GM18861 (cell line): Measurements from ENCODE around the gene UQCRC1.
"Not testable (repeated sequence)": the region's sequence is repeated elsewhere in the genome, so short reads cannot be mapped to it uniquely, and the experiment has no call there.

Source experiments
- ATAC-seq: cut with Tn5 transposase; IDR thresholded peaks from one replicate; pipeline ENCODE4 v1.9.1; 2021; ENCODE audit not compliant: unreplicated experiment

UQCRC1 gene

DNA sequence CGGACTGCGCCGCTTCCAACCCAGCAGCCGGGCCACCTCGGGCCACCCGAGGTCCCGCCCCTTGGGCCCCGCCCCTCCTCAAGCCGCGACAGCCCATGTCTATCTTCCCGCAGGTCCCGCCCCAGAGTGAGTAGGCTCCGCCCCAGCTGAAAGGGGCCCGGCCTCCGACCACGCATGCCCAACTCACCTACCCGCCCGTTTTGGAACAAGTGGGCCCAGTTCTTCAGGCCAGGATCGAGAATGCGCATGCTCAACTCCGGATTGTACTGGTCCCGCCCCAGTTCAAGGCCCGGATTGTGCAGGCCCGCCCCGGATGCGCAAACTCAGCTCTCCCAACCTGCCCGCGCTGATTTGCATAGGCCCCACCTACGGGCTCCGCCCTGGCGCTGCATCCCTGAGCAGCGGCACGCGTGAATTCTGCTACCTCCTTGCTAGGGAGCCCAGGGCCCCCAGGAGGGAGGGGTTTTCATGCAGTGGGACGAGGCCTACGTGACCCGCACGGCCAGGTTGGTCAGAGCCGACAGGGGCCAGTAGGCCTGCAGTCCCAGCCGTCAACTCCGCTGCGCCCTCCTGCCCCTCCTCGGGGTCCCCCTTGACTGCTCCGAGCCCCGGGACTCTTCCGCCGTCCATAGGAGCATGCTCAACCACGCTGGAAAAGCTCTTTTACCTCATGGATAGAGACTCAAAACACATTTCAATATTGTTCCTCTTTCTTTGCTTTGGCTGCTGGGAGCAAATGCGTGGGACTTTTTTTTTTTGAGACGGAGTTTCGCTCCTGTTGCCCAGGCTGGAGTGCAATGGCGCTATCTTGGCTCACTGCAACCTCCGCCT lies 52.4 kb downstream of the UQCRC1 start, which contains the start of gene PFKFB4:
Gene PFKFB4, minus strand, starts transcription at position 8 of the 831 bp plus-strand sequence. CDS start 26 bp downstream, outside the sequence.
- ATAC-seq: peak; percentile 81

DNA sequence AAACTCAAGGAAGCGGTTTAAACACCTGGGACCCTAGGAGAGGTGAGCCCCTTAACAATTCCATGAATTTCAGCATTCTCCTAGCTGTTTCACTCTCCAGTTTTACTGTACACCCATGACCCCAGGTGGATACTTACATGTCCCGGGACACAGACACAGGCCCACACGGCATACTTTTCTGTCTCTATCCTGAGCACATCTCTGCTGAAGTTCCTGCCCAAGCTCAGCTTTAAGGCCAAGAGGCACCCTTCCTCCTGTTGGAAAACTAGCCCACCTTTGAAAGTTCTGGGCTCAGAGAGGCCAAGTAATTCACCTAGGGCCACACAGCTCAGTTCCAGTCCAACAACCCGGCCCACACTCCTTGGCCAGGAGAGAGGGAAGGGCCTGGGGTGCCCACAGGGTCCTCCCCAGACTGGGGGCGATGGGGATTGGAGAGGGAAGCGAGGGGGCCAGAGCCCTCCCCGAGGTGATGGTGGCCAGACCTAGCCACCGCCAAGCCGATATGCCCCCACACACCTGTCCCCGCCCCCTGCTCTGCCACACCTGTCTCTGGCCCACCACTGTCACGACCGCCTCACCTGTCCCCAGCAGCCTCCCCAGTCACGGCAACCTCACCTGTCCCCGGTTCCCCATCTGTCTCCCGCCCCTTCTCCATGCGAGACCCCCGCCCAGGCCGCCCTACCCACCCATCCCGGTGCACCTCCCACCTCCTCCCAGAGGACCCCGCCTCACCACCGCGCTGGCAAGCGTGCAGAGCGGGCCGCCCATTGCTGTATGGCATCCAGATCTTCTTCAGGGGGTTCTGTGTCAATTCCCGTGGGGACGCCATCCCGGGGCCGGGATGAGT lies 53.3 kb downstream of the UQCRC1 start:
- no peak for ATAC-seq

DNA sequence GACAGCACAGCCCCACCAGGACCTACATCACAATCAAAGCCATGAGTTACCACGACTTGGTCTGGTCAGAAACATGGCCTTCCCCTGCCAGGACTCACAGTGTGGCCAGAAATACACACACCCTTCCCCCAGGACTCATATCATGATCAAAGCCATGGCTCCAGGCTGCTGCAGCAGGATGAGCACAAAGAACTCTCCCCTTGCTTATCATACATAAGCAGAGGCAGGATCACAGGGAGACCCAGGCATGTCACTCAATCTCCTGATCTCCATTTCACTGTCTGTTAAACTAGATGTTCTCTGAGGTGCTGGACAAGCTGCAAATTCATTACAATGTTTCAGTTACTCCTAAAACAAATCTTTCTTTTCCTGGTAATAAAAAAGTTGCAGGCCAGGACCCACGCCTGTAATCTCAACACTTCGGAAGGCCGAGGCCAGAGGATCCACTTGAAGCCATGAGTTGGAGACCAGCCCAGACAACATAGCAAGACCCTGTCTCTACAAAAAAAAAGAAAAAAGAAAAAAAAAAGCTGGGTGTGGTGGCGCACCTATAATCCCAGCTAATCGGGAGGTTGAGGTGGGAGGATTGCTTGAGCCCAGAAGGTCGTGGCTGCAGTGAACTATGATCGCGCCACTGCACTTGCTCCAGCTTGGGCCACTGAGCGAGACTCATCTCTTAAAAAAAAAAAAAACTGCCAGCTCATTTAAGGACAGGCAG lies 54.1 kb downstream of the UQCRC1 start:
- no peak for ATAC-seq

DNA sequence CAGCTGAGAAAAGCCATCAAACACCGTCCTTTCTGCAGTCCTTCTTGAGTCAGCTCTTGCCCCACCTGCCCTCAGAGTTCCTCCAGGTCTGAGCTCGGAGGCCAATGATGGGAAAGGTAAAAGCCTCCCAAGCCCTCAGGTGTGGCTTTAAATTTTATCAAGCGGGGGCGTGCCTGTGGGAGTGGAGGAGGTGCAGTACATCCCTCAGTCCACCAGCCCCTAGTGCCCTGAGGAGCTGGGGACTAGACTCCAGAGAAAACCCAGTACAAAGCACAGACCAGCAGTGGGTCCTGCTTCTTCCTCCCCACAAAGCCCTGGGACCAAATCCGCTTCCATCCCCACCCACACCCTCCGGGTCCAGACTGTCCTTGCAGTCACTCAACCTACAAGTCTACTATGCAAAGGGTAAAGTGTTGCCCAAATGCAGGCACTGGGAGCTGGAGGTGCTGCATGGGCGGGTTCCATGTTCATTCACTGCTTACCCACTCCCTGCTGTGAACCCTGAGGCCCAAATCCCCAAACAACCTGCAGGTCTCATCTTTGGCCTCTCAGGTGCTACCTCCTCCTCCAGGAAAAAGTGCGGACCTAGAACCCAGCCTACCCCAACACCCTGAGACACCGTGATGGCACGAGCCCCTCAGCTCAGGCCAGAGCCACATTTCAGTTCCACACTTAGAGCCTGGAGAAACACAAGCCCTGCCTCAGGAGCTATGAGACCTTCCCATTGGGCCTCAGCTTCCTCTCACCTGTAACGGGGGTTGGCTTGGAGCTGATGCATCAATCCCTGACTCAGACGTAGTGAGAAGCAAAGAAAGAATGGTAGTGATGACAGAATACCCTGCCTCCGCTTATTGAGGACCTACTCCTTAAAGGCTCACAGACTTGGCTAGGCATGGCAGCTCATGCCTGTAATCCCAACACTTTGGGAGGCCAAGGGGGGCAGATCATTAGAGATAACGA lies 55.3 kb downstream of the UQCRC1 start:
- ATAC-seq: no peak

DNA sequence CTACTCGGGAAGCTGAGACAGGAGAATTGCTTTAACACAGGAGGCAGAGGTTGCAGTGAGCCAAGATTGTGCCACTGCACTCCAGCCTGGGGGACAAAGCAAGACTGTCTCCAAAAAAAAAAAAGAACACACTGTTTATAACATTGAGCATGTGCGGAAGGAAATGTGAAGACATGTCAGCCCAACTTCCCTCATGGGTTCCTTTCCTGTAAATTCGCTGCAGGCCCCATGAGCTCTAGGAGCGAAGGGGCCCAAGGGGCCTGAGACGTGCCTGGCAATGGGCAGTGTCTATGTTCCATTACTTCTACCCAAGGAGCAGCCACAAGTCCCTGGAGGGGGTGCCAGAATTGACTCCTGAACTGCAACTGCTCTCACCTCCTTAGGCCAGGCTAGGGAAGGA lies 56.1 kb downstream of the UQCRC1 start:
- ATAC-seq: no peak

DNA sequence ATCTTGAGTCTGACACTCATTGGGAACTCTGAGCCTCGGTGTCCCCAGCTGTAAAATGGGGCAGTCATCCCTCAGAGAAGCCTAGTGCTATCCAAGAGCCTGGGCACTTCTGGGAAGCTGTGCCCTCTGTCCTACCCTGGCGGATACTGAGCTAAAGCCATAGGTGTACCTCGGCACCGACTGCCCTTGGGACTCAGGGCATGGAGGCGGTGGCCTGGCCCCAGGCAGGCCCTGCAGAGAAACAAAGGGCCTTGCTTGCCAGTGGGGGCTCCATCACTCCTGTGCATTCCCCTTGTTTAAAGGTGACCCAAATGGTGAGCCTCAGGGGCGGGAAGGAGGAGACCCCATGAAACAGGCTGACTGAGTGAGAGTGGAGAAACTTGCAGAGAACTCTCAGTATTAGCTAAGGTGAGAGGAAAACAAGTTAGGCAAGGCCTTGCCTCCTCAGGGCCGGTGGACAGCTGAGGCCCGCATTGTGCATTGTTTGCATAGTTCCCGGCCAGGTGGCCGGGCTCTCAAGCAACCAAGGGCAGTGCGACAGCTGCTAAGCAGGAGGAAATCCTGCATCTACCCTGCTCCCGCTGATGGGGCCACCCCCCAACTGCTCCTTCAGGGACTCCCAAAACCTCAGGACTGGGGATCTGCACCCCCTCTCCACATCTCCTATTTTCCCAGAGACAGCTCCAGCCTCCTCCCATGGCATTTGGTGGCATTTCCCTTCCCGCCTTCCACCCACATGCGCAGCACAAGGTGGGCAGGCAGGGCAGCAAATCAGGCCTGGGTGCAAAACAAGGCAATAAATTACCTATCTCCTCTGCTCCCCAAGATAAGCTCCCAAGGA lies 57.1 kb downstream of the UQCRC1 start:
- no peak for ATAC-seq

DNA sequence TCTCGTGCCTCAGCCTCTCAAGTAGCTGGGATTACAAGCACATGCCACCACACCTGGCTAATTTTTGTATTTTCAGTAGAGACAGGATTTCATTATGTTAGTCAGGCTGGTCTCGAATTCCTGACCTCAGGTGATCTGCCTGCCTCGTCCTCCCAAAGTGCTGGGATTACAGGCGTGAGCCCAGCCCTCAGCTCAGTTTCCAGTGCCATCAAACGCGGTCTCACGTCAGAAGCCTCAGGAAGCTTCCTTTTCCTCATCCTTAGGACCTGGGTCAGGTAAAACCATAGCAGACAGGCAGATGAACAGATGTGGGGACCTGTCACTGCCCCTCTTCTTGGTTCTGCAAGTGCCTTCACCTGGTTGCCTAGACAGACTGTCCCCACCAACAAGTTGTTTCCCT lies 57.8 kb downstream of the UQCRC1 start:
- not testable (repeated sequence) for ATAC-seq
